GM21737 (cell line): ENCODE measurements around the gene PRPF6.
"Not testable (repeated sequence)": the region's sequence is repeated elsewhere in the genome, so short reads cannot be mapped to it uniquely, and the experiment has no call there.

ENCODE experiments used
- ATAC-seq: cut with Tn5 transposase; IDR thresholded peaks from one replicate; pipeline ENCODE4 v1.9.1; 2021; ENCODE audit warnings: mild to moderate bottlenecking, moderate library complexity; ENCODE audit not compliant: unreplicated experiment

The PRPF6 gene

DNA sequence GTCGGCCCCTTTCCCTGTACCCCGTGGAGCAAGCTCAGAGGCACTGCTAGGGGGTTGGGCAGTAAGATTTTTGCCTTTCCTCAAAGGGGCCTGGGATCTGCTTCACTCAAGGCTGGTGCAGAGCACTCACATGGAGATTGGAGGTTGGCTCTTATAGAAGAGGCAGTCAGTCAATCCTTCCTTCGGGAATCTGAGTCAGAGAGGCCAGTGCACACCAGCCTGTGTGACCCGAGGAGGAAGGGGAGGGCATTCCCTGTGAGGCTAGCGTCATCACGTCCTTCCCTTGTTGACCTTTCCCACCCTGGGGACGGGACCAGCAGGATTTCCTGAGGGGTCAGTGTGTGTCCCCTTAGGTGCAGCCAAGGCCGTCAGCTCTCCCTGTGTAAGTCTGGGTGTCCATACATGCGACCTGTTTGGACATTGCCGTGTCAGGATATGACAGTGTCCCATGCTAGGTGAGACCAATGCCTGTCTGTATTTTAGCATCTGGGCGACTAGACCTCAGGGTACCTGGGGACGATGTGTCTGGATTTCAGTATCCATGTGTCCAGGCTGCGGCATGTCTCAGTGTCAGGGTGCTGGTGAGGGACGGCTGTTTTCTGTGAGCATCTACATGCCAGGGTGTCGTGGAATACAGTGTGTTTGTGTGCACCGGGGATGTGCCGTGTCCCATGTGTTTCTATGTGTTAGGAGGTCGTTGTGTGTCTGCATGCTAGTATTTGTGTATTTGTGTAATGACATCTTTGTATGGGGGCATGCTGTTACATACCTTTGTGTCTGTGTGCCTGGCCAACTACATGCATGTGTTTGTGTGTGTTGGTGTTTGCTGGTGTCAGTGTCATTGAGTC, 8.4 kb upstream of the PRPF6 start:
- ATAC-seq = no peak

DNA sequence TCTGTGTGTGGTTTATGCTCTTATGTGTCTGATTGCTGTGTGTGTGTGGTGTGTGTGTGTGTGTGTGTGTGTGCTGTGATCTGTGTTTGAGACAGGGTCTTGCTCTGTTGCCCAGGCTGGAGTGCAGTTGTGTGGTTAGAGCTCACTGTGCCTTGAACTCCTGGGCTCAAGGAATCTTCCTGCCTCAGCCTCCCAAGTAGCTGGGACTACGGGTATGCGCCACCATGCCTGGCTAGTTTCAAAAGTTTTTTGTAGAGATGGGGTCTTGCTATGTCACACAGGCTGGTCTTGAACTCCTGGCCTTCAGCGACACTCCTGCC, 7.8 kb upstream of the PRPF6 start:
- ATAC-seq = no peak

DNA sequence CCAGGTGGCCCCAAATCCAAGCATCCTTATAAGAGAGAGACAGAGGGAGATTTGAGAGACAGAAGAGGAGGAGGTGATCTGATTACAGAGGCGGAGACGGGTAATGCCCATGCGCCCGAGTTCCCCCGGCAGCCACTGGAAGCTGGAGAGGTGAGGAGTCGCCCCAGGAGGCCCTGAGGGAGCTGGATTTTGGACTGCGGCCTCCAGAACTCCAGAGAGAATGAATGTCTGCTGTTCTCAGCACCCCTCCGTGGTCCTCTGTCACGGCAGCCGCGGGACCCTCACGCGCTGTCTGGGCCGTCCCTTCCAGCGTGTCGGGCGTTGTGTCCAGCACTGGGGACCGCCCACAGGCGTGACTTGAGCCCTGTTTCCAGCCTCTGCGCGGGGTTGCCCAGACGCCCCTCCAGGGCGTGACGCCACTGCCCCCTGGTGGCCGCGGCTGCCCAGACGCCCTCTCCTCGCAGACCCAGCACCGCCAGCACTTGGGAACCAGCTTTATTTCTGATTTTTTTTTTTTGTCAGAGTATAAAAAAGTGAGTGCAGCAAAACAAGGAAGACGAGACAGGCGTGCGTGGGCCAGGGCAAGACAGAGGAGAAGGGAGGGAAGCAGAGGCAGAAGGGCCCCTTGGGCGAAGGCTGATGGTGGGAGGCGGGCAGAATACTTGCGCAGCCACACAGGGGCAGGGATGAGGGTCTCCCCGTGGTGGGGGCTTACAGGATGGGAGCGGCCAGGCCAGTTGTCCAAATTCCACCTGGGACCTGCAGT, 7.1 kb upstream of the PRPF6 start:
- no peak for ATAC-seq

DNA sequence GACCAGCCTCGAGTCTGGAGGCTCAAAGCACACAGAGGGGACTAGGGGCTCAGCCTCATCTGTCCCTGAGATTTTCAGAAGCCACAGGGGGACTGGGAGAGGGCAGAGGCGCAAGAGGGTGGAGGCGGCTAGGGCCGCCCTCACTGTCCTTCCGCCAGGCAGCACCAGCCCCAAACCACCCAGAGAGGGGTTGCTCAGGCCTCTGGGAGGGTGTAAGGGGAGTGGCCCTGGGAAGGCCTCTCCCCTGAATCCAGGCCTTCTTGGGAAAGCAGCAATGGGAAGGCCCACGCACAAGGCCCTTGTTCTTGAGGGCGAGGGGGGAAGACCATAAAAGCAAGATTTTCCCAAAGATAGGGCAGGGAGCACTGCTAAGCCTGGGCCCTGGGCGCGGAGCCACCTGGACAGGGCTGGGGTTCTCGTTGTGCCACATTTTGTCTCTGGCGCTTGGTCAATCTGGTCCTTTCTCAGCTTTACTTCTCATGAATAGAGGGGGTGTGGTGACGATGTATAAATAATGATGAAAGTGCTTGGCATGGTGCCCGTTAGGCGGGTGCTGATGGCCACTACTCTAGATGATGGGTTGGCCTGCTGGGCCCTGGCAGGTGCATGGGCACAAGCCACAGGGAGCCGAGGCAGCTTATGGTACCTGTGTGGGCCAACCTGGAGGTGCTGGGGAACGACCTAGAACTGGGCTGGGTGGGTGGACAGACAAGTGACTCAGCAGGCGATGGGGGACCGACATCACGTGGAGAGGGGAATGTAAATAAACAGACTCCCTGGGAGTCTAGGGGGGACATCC, 6.3 kb upstream of the PRPF6 start:
- ATAC-seq = no peak

DNA sequence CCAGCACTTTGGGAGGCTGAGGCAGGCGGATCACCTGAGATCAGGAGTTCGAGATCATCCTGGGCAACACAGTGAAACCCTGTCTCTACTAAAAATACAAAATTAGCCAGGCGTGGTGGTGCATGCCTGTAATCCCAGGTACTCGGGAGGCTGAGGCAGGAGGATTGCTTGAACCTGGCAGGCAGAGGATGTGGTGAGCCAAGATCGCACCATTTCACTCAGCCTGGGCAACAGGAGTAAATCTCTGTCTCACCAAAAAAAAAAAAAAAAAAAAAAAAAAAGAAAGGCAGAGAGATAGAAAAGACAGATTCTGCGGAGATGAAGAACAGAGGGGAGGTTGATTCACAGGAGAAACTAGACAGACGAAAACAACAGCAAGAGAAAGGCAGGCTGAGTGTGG, 4.4 kb upstream of the PRPF6 start:
- ATAC-seq = not testable (repeated sequence)

DNA sequence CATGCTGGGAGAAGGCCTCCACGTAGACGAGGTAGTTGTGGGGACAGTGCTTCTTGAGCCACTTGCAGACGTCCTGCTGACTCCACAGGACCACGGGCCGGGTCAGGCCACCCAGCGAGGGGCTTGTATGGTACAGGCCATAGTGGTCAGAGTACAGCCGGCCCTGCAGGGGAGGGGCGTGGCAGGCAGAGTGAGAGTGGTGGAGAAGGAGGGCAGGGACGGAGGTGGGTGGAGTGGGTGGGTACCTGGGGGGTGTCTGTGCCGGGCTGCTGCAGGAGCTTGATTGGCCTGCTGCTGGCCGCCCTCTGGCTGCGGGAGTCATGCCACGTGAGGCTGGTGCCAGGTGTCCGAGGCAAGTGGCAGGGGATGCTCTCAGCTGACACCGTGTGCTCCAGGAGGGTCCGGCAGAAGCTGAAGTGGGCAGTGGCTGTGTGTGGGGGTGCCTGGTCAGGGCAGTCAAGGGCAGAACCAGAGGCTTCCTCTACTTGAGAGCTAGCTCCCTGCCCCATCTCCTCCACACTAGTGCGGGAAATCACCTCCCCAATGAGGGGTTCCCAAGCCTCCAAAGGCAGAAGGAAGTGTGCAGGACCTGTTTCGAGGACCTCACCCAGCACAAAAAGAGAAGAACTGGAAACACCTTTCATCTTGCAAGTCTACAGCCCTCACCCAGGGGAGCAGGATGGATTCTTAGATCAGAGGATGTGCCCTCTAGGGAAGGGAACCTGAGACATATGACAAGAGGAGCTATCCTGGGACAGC, 3.8 kb upstream of the PRPF6 start:
- ATAC-seq = no peak

DNA sequence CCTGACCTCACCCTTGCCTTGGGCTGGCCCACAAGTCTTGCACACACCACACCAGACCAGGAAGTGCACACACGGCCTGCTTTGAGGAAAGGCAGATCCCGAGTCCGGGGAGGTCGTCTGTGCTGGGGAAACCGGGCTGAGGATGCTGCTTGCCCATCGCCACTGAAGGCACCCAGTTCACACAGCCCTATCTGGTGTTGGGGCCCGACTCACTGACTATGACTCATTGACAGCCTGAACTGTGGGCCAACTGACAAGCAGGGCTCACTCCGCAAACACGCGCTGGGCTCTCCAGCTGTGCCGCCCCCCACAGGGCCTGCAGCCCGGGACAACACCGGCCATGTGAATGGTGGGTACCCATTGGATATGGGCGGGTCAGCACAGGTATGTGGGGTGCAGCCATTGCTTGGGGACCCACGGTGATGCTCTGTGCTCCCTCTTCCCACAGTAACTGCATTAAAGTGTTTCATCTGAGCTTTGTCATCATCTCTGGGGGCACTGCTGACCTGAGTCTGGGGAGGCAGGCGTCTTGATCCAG, 3.1 kb upstream of the PRPF6 start:
- ATAC-seq = no peak

DNA sequence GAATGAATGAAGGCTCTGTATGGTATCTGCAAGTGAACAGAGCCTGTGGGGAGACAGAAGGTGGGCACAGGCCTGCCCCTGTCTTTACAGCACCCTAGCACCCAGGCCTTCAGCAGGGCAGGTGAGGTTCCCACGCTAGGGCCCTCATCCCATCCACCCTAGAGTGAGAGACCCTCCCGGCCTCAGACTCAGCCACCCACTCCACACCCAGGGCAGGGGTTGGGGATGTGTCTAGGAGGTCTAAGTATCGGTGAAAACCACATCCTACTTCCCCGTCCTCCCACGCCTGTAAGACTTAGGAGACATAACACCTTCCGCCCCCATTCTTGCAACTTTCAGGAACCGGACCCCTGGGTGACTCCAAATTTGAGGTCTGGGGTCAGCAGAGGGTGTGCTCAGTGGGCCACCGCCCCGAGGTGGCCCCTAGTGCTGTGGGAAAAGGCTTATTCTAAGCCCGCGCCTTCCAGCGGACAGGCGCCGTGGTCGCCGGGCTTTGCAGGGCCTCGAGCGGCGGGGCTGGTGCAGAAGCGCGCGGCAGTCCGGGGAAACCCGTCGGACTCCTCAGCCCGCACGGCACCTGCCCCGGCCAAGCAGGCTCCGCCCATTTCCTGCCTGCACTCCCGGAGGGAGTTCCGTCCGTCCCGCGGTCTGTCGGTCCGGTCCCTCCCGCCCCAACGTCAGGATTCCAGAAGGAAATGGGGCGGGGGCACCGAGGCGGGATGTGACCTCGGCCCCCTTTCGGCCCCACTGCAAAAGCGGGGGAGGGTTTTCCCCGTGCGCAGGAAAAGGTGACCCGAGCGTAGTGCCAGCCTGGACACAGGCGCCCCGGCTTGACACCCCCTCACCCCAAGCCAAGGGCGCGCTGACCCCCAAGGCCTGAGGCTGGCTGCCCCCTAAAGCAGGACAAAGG, 2.4 kb upstream of the PRPF6 start:
- ATAC-seq = peak; percentile 41

DNA sequence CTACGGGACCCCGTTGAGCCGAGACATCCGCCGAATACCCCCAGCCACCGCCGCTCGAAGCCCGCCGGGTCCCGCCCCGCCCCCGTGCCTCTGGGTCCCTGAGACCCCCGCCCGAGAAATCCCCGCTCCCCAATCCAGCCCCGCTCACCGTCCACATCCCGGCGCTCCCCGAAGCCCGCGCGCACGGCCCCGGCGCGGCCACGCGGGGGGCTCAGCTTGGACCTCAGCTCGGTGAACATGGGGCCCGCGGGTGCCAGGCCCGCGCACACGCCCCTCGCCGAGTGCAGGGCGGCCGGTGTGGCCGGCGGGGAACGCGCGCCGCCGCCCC, 1.7 kb upstream of the PRPF6 start:
- no peak for ATAC-seq

DNA sequence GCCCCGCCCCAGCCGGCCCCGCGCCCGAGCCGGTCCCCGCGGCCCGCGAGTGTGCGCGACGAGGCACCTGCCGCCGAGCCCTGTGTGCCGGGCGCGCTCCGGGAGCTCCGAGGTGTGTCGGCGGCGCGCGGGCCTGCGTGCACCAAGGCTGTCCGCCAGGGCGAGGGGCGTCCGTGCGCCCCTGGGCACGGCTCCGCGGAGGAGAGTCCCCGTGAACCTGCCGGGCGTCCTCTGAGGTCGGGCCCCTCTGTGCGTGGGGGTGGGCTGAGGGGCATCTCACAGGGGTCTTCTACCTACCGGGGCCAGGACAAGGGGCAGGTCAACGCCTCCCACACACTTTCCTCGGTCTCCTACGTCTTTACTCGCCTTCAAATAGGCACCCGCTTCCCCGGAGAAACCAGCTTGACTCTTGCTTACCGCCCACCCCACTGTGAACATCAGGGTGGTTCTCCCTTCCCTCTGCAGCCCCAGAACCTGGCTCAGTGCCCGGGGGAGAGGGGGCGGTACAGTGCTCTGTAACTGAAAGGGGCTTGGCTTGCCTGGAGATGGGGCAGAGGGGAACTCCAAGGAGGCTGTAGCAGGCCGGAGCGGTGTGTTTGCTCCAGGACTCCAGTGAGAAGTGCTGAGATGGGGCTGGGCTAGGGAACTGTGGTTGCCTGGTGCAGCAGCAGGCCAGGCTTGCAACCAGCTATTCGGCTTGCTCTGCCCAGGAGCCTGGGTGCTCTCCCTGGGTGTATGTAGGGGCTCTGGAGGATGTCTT, 1.2 kb upstream of the PRPF6 start, which contains the start of gene SAMD10:
TSS of gene SAMD10 (minus strand) at position 86 of the 760 bp plus-strand sequence. CDS start 175 bp downstream, outside the sequence.
- ATAC-seq = peak; percentile 36

DNA sequence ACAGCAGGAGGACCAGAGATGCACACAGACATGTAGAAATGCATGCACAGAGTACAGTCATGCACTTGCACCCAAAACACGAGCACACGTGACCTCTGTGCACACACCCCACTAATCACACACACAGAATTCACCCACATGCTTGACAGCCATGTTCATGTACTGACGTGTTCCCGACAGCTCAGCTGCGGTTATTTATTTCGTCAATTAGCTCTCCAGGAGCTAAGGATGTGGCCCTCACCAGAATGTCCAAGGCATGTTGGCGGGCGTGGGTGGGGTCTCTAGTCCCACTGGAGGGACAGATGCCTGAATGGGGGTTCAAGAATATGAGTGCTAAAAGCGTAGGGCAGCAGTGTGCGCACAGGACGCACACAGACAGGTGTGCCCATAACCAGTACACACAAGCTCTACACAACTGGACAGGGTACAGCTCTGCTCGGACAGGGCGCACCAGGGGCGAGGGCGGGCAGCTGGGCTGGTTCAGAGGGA, 571 bp upstream of the PRPF6 start:
- peak; percentile 4 for ATAC-seq

DNA sequence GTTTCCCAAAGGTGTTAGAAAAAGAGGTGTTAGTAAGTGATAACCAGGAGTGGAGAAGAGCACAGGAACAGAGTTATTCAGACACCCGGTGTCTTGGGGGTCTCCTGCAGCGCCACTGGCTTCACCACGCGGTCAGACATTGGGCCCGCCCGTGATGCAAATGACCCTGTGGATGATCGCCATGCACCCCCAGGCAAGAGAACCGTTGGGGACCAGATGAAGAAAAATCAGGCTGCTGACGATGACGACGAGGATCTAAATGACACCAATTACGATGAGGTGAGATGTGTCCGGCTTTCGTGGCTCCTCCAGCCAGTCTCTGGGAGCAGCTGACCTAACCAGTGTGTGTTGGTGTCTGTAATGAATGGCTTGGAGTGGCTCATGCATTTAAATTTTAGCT, 2.0 kb downstream of the PRPF6 start:
- no peak for ATAC-seq

DNA sequence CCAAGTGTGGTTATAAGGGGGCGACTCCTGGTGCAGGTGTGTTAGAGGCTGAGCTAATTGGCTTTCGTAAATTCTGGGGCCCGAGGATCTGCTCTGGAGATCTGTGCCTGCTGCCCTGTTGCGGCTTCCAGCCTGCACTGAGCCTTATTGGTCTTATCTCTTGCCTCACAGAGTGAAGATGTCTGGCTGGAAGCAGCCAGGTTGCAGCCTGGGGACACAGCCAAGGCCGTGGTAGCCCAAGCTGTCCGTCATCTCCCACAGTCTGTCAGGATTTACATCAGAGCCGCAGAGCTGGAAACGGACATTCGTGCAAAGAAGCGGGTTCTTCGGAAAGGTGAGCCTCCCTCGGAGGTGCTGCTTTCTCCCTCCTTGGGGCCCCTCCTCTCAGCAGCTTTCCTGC, 20.0 kb downstream of the PRPF6 start:
- ATAC-seq = no peak

DNA sequence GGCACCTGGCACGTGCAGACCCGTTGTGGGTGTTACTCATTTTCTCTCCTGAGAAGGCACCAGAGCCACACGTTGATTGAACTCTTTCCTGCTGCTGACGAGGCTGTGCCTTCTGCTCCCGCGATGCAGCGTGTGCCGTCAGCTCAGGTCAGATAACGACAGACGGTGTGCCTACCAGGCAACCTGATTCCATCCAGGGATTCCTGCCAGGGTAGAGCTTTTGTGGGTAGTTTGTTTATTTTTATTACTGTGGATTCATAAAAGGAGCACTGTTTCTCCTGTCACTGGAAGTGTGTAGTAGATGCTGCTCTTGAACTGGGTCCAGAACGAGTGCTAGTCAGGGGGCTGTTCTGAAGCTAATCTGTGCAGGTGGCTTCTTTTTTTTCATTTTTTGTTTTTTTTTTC, 20.7 kb downstream of the PRPF6 start:
- no peak for ATAC-seq

DNA sequence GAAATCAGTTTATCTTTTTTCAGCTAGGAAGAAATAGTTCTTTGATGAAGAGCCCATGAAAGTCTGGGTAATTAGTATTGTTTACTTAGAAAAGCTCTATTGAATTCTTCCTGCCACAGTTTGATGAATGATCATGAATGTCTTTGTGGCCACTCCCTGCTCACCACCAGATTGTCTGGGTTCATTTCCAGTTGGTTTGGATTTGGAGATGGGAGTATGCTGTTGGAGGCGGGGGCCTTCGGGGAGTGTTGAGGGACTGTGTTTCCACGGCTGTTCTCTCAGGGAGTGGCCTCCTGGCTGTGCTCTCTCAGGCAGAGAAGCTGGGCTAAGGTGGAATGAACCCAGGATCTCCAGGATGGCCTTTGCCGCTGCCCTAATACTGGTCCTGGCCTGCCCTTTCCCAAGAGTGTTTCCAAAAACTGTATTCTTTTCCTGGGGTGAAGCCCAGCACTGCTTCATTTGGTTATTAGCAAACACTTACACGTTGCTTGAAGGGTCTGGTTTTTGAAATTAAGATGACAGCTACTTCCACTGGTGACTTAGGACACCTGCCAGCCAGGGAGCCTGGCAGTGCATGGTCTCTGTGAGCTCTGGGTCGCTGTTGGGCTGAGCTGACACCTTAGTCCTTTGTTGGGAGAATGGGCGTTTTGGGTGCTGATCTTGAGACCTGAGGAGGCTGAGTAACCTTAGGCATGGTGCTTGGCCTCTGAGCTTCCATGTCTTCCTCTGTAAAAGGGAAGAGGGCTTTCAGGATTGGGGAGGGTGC, 23.2 kb downstream of the PRPF6 start:
- no peak for ATAC-seq

DNA sequence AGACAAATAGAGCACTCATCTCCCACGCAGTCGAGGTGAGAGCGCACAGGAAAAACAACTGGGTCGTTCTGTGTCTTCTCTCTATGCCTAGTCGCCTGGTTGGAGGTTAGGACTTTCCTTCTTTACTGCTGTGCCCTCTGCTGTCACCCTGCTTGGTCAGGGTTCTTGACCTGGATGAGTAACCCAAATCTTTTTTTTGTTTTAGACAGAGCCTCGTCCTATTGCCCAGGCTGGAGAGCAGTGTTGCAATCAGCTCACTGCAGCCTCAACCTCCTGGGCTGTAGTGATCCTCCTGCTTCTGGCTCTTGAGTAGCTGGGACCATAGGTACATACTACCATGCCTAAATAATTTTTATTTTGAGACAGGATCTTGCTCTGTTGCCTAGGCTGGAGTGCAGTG, 24.5 kb downstream of the PRPF6 start:
- ATAC-seq = no peak

DNA sequence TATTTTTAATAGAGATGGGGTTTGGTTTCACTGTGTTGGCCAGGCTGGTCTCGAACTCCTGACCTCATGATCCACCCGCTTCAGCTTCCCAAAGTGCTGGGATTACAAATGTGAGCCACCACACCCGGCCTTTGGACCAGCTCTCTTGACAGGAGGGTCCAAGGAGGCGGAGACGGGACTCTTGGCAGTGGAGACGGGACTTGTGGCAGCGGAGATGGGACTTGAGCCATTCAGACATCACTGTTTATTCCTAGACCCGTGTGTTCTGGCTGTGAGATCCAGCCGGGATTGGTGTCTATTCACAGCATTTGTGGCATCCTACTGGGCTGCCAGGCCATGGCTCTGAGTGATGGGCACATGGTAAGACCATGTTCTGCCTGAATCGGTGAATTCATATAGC, 25.6 kb downstream of the PRPF6 start:
- ATAC-seq = no peak

DNA sequence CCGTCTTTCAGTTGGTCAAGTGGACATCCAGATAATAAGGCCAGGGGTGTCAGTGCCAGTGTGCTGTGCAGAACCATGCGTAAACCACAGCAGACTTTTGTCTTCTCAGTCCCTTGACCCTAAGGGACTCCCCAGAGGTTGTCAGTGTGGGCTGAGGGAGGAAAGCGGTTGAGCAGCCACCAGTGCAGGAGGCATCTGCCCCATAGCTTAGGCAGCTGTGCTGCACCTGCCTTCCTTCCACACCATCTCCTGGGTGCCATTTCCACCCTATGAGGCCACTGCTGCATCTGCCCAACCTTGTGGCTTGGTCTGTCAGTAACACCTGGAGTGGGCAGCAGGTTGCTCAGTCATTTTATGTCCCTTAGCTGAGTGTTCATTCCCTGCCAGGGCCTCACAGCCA, 26.0 kb downstream of the PRPF6 start:
- no peak for ATAC-seq
